Measurements from ENCODE around the gene SUMO4.

The SUMO4 gene

GRCh38 chr6:149435919-149436586 is 36.0 kb downstream of the SUMO4 start:
- H3K4me3 ChIP-seq (ENCODE audit: low read depth, low read length): no peak overlapping the region
- no peak for TF ChIP-seq CTCF (IDR thresholded peaks at IDR 0.05; ENCODE audit: insufficient read depth, low read depth, low read length, missing control alignments)
- no peak for DNase-seq (ENCODE audit: low read depth)

GRCh38 chr6:149436647-149437046 is 36.6 kb downstream of the SUMO4 start:
- no peak for TF ChIP-seq CTCF (IDR thresholded peaks at IDR 0.05; ENCODE audit: insufficient read depth, low read depth, low read length, missing control alignments)
- DNase-seq (ENCODE audit: low read depth): no peak
- no peak overlapping the region for H3K4me3 ChIP-seq (ENCODE audit: low read depth, low read length)

GRCh38 chr6:149437212-149437611 is 37.1 kb downstream of the SUMO4 start:
- no peak overlapping the region for H3K4me3 ChIP-seq (ENCODE audit: low read depth, low read length)
- no peak for TF ChIP-seq CTCF (IDR thresholded peaks at IDR 0.05; ENCODE audit: insufficient read depth, low read depth, low read length, missing control alignments)
- DNase-seq (ENCODE audit: low read depth): no peak

GRCh38 chr6:149438855-149439254 is 38.8 kb downstream of the SUMO4 start:
- peak; percentile 43 for DNase-seq (ENCODE audit: low read depth)
- no peak for TF ChIP-seq CTCF (IDR thresholded peaks at IDR 0.05; ENCODE audit: insufficient read depth, low read depth, low read length, missing control alignments)
- H3K4me3 ChIP-seq (ENCODE audit: low read depth, low read length): no peak overlapping the region

- TF ChIP-seq CTCF (IDR thresholded peaks at IDR 0.05; ENCODE audit: insufficient read depth, low read depth, low read length, missing control alignments): no peak
- no peak overlapping the region for H3K4me3 ChIP-seq (ENCODE audit: low read depth, low read length)
- DNase-seq (ENCODE audit: low read depth): no peak
Observed at GRCh38 chr6:149439626-149440025, 39.6 kb downstream of the SUMO4 start.

GRCh38 chr6:149440735-149441671 is 40.9 kb downstream of the SUMO4 start:
- no peak overlapping the region for H3K4me3 ChIP-seq (ENCODE audit: low read depth, low read length)
- no peak for DNase-seq (ENCODE audit: low read depth)
- no peak for TF ChIP-seq CTCF (IDR thresholded peaks at IDR 0.05; ENCODE audit: insufficient read depth, low read depth, low read length, missing control alignments)

All from GM12865 (cell line).